Keratinocyte (primary cell): Measurements from ENCODE around the gene RALGPS2. TPM values are rescaled to one million over a fixed set of nuclear protein-coding genes. Genes with fewer than 3 reads are reported as not detected.

Source experiments
- DNase-seq: peaks from one replicate; pipeline ENCODE4 v3.0.0-alpha.2; 2011; ENCODE audit warnings: low read depth, missing footprints, low spot score
- FAIRE-seq: peaks from 2 replicates; lab custom pipeline; 2011; peaks lifted over from hg19 to GRCh38; lab: Jason Lieb, UNC
- H2AFZ ChIP-seq: 2 replicates; pipeline ENCODE4 v1.6.0; 2012; ENCODE audit warnings: low read length, control low read depth, inconsistent platforms; ENCODE audit not compliant: control insufficient read depth
- H3K27ac ChIP-seq: 2 replicates; pipeline ENCODE4 v1.5.1; 2011; ENCODE audit warnings: low read length; ENCODE audit not compliant: control insufficient read depth, insufficient read depth
- H3K27me3 ChIP-seq: 3 replicates; pipeline ENCODE4 v1.6.0; 2011; ENCODE audit warnings: low read length; ENCODE audit not compliant: control insufficient read depth, insufficient read depth; ENCODE audit errors: extremely low read depth
- H3K36me3 ChIP-seq, 2 experiments: 2 replicates in 1 of 2; 3 replicates in 1 of 2; pipeline ENCODE4 v1.5.1; 2011; ENCODE audit warnings: low read length in 2 of 2, mild to moderate bottlenecking in 1 of 2; ENCODE audit not compliant: control insufficient read depth in 2 of 2, insufficient read depth in 2 of 2; ENCODE audit errors: extremely low read depth in 1 of 2
- H3K4me1 ChIP-seq: 3 replicates; pipeline ENCODE4 v1.5.1; 2011; ENCODE audit warnings: low read length; ENCODE audit not compliant: control insufficient read depth, insufficient read depth; ENCODE audit errors: extremely low read depth
- H3K4me2 ChIP-seq: 3 replicates; pipeline ENCODE4 v1.6.0; 2011; ENCODE audit warnings: low read depth, low read length; ENCODE audit not compliant: control insufficient read depth, insufficient read depth; ENCODE audit errors: extremely low read depth
- H3K4me3 ChIP-seq, 3 experiments: fragments of 200-600 bp in 1 of 3; sonication (generic) in 1 of 3; 2 replicates in 2 of 3; 3 replicates in 1 of 3; pipeline ENCODE4 v1.5.1; 2011 to 2016; ENCODE audit warnings: low read length in 3 of 3, mild to moderate bottlenecking in 3 of 3, control low read depth in 2 of 3, inconsistent platforms in 1 of 3, low read depth in 1 of 3, mixed read lengths in 1 of 3, mixed run types in 1 of 3, moderate library complexity in 1 of 3; ENCODE audit not compliant: control insufficient read depth in 2 of 3, insufficient read depth in 2 of 3; ENCODE audit errors: extremely low read depth in 1 of 3
- H3K79me2 ChIP-seq: 2 replicates; pipeline ENCODE4 v1.6.0; 2012; ENCODE audit warnings: low read length; ENCODE audit not compliant: control insufficient read depth, insufficient read depth
- H3K9ac ChIP-seq: 3 replicates; pipeline ENCODE4 v1.6.0; 2011; ENCODE audit warnings: low read length; ENCODE audit not compliant: control insufficient read depth, insufficient read depth; ENCODE audit errors: extremely low read depth
- H3K9me1 ChIP-seq: 3 replicates; pipeline ENCODE4 v1.6.0; 2011; ENCODE audit warnings: low read length; ENCODE audit not compliant: control insufficient read depth, insufficient read depth; ENCODE audit errors: extremely low read depth
- H3K9me3 ChIP-seq: 2 replicates; pipeline ENCODE4 v1.5.1; 2012; ENCODE audit warnings: low read depth, low read length; ENCODE audit not compliant: control insufficient read depth
- H4K20me1 ChIP-seq: 3 replicates; pipeline ENCODE4 v1.6.0; 2011; ENCODE audit warnings: low read length; ENCODE audit not compliant: control insufficient read depth, insufficient read depth; ENCODE audit errors: extremely low read depth
- CTCF ChIP-seq, 3 experiments: IDR thresholded peaks in 1 of 3; conservative IDR thresholded peaks in 1 of 3; optimal IDR thresholded peaks in 1 of 3; 2 replicates in 2 of 3; 3 replicates in 1 of 3; pipeline versions ENCODE3 to v1.5.1; 2011; ENCODE audit warnings: low read length in 3 of 3, mild to moderate bottlenecking in 3 of 3, moderate library complexity in 2 of 3, control low read depth in 1 of 3, inconsistent platforms in 1 of 3; ENCODE audit not compliant: insufficient read depth in 2 of 3; ENCODE audit errors: extremely low read depth in 1 of 3
- EZH2 ChIP-seq: IDR thresholded peaks from one replicate; pipeline ENCODE4 v1.6.1; 2012; ENCODE audit warnings: inconsistent platforms, mild to moderate bottlenecking, low read length, moderate library complexity
- dilution Hi-C: fragments of 300-500 bp; cut with MboI; formaldehyde crosslinking; loops from one replicate; pipeline ENCODE4 v1.7.0; 2020; ENCODE audit warnings: low sequenced_read_pairs; ENCODE audit not compliant: extremely low pct_ligation_motif_present
- polyA plus RNA-seq, 5 experiments: library from polyadenylated mRNA; depleted of rRNA in 3 of 5; stranded (reverse) in 3 of 5; stranded (forward) in 1 of 5; unstranded in 1 of 5; fragments of >200 nt; gene quantifications; 1 replicate in 1 of 5; 2 replicates in 3 of 5; 3 replicates in 1 of 5; pipeline versions ENCODE4 v1.2.1 to v1.2.3, GENCODE V29; 2011 to 2012; ENCODE audit warnings: missing spikeins in 2 of 5, low read depth in 1 of 5, low replicate concordance in 1 of 5

Gene RALGPS2
- polyA plus RNA-seq, 1 donor (not counting 4 experiments of a cell fraction or from before 2014, with no cell fraction given): 14.8 TPM

GRCh38 chr1:178781533-178782330, 56.7 kb downstream of the RALGPS2 start:
- H3K36me3 ChIP-seq: peaks cover 2 to 4% of the 10 kb centered on the region in 2 experiments
- no peak overlapping the region for H3K27ac ChIP-seq
- DNase-seq (no peak), FAIRE-seq (no peak)
- no peak overlapping the region for H3K4me2 ChIP-seq
- H3K4me3 ChIP-seq: no peak overlapping the region
- no peaks in the 10 kb centered on the region for H3K79me2 ChIP-seq
- no peak overlapping the region for H2AFZ ChIP-seq
- no peaks in the 10 kb centered on the region for H4K20me1 ChIP-seq
- dilution Hi-C loops: no loop called here
- no peaks in the 10 kb centered on the region for H3K27me3 ChIP-seq
- no peaks in the 10 kb centered on the region for H3K9me3 ChIP-seq
- H3K4me1 ChIP-seq: peaks cover 3% of the 10 kb centered on the region
- H3K9ac ChIP-seq: no peak overlapping the region
- H3K9me1 ChIP-seq: no peaks in the 10 kb centered on the region
- no peak for TF ChIP-seq CTCF (optimal IDR thresholded peaks at IDR 0.05 in 1 of 3, IDR thresholded peaks at IDR 0.05 in 1 of 3, conservative IDR thresholded peaks at IDR 0.05 in 1 of 3; ENCODE audit: extremely low read depth in 1 of 3, insufficient read depth in 2 of 3, low read length in 3 of 3)
- no peak for TF ChIP-seq EZH2

GRCh38 chr1:178784131-178784536, 59.1 kb downstream of the RALGPS2 start:
- Histone ChIP-seq H3K4me2 (no peak overlapping the region), H3K4me1 (peaks cover 3% of the 10 kb centered on the region), H2AFZ (no peak overlapping the region), H3K27ac (no peak overlapping the region), H3K9me1 (no peaks in the 10 kb centered on the region), H3K27me3 (no peaks in the 10 kb centered on the region), H3K9ac (no peak overlapping the region), H3K36me3 (peaks cover 2 to 4% of the 10 kb centered on the region in 2 experiments), H3K9me3 (no peaks in the 10 kb centered on the region), H4K20me1 (no peaks in the 10 kb centered on the region), H3K4me3 (no peak overlapping the region), H3K79me2 (no peaks in the 10 kb centered on the region)
- DNase-seq (no peak), FAIRE-seq (no peak)
- dilution Hi-C loops: no loop called here
- TF ChIP-seq EZH2: no peak
- TF ChIP-seq CTCF (optimal IDR thresholded peaks at IDR 0.05 in 1 of 3, IDR thresholded peaks at IDR 0.05 in 1 of 3, conservative IDR thresholded peaks at IDR 0.05 in 1 of 3; ENCODE audit: extremely low read depth in 1 of 3, insufficient read depth in 2 of 3, low read length in 3 of 3): no peak
